ENCODE results near the gene GAL3ST2. TPM values are rescaled to one million over a fixed set of nuclear protein-coding genes. Genes with fewer than 3 reads are reported as not detected.

GAL3ST2 gene
- total RNA-seq, 2 experiments from 2014 or later, result 1.1 TPM; not detected in 1

- intact Hi-C loops (cut with micrococcal nuclease; ENCODE audit: unreplicated experiment), result no loop called here
These were observed 72.4 kb downstream of the GAL3ST2 start for GRCh38 chr2:241848761-241849615.

DNA sequence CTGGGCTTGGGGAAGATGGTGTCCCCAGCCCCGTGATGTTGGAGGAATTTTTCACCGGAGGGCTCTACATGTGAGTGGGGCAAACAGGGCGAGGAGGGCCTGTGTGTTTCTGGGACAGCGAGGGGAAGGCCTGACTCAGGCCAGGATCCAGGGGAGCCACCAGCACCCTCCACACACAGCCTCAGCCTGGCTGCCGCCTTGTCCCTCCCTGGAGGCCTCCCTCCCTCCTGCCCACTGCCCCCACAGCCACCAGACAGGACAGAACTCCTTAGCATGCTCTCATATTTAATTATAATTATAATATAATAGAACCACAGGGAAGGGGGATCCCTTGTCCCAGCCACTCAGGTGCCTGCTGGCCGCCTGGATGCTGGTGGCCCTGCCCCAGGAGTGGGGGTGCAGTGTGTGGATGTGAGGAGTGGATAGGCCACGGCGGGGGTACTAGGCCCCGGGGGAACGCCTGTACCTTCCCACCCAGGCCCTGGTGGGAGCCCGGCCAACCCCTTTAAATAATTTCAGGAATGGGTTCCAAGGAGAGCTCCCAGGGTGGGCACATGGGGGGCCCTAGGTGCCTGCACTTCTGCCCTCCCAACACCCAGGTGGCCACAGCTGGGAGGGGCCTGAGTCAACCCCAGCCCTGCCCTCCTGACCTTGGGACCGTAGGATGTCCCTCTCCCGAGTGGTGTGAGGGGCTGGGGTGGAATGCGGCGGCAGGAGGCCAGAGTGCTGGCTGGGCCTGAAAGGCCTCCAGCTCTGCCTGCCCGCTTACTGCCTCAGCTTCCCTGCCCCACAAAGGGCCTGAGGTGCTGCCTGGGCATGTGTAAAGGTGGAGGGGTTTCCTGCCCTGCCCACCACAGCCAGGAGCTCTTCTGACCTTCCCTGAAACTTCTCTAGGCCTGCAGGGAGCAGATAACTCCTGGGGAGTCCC, 73.3 kb downstream of the GAL3ST2 start:
- H3K79me2 ChIP-seq (ENCODE audit: insufficient read depth, low read depth, low read length), result no peaks in the 10 kb centered on the region
- no peak for DNase-seq (ENCODE audit: low spot score)
- no peak overlapping the region for H2AFZ ChIP-seq (ENCODE audit: low read length)
- H4K20me1 ChIP-seq (ENCODE audit: insufficient read depth, low read length), result no peaks in the 10 kb centered on the region
- no peak overlapping the region for H3K27ac ChIP-seq (ENCODE audit: low read depth, low read length, poor library complexity, severe bottlenecking)
- intact Hi-C loops (cut with micrococcal nuclease; ENCODE audit: unreplicated experiment), result no loop called here
- no peaks in the 10 kb centered on the region for H3K36me3 ChIP-seq (ENCODE audit: insufficient read depth, low read length)
- TF ChIP-seq CTCF (conservative IDR thresholded peaks at IDR 0.05; ENCODE audit: low read length), result no peak
- no peak for TF ChIP-seq EZH2phosphoT487 (IDR thresholded peaks at IDR 0.05; ENCODE audit: borderline replicate concordance, low read depth, low read length)
- POLR2A ChIA-PET, result no interaction called here
- no peak overlapping the region for H3K4me2 ChIP-seq (ENCODE audit: low read length)
- H3K9me3 ChIP-seq (ENCODE audit: low read length), result no peaks in the 10 kb centered on the region
- no peak overlapping the region for H3K4me3 ChIP-seq (ENCODE audit: low read depth, low read length, poor library complexity, severe bottlenecking)
- CTCF ChIA-PET (ENCODE audit: unreplicated experiment), result no interaction called here
- H3K9me2 ChIP-seq (ENCODE audit: insufficient read depth, low read length), result no peaks in the 10 kb centered on the region
- H3K4me1 ChIP-seq (ENCODE audit: insufficient read depth, low read length, poor library complexity, severe bottlenecking), result no peaks in the 10 kb centered on the region
- BruUV-seq (replicated peaks), result no TSS peak

More at GRCh38 chr2:241848761-241849615, 72.4 kb downstream of the GAL3ST2 start:
- Histone ChIP-seq H3K4me1 (ENCODE audit: insufficient read depth, low read length, poor library complexity, severe bottlenecking) (no peaks in the 10 kb centered on the region), H3K9me3 (ENCODE audit: low read length) (no peaks in the 10 kb centered on the region), H3K4me3 (ENCODE audit: low read depth, low read length, poor library complexity, severe bottlenecking) (no peak overlapping the region), H2AFZ (ENCODE audit: low read length) (no peak overlapping the region), H3K4me2 (ENCODE audit: low read length) (no peak overlapping the region), H3K79me2 (ENCODE audit: insufficient read depth, low read depth, low read length) (no peaks in the 10 kb centered on the region), H3K36me3 (ENCODE audit: insufficient read depth, low read length) (no peaks in the 10 kb centered on the region), H3K27ac (ENCODE audit: low read depth, low read length, poor library complexity, severe bottlenecking) (no peak overlapping the region), H3K9me2 (ENCODE audit: insufficient read depth, low read length) (no peaks in the 10 kb centered on the region), H4K20me1 (ENCODE audit: insufficient read depth, low read length) (no peaks in the 10 kb centered on the region)
- no peak for DNase-seq (ENCODE audit: low spot score)
- CTCF ChIA-PET (ENCODE audit: unreplicated experiment), result no interaction called here
- TF ChIP-seq CTCF (conservative IDR thresholded peaks at IDR 0.05; ENCODE audit: low read length) (no peak), EZH2phosphoT487 (IDR thresholded peaks at IDR 0.05; ENCODE audit: borderline replicate concordance, low read depth, low read length) (no peak)
- no TSS peak for BruUV-seq (replicated peaks)
- POLR2A ChIA-PET, result no interaction called here
